SK-N-DZ (cell line): ENCODE measurements around the gene KMT2C.

Experiments used
- DNase-seq: peaks from one replicate; pipeline ENCODE4 v3.0.0-alpha.2; 2015; ENCODE audit warnings: low spot score

Gene KMT2C

GRCh38 chr7:152142976-152143595 lies 292.7 kb downstream of the KMT2C start:
- DNase-seq: peak; percentile 86

DNA sequence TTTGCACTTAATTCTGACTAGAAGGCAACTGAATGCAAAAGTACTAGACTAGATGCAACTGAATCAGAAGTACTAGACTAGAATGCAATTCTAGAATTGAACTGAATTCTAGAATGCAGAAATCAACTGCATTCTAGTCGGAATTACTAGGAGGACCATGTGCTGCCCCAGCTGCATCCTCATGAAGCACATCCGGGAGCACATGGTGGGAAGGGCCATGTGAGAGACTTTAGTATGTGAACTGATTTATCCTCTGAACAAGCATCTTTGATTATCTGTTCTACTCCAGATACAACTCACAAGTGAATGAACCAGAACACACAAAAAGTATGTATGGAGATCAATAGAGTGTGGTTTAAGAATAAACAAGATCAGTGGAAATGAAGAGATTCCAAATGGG lies 295.2 kb downstream of the KMT2C start:
- DNase-seq: no peak

DNA sequence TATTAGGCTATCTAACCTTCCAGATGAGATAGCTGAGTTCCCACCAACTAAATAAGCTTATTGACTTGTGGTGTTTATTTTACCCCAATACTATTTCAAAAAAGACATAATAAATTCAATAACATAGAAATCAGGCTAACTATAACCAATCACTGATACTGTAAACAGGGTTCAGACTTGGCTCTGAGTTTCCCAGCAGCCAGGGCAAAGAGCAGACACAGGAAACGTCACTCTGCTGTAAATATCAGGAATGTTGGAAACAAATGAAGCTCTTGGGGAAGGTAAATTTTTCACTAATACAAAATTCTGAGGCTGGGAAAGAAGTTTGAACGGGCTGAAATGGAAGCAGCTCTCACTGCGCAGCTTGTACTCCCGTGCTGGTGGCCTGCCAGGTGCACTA lies 295.7 kb downstream of the KMT2C start:
- DNase-seq: no peak

GRCh38 chr7:152137476-152138025 lies 298.3 kb downstream of the KMT2C start:
- no peak for DNase-seq

DNA sequence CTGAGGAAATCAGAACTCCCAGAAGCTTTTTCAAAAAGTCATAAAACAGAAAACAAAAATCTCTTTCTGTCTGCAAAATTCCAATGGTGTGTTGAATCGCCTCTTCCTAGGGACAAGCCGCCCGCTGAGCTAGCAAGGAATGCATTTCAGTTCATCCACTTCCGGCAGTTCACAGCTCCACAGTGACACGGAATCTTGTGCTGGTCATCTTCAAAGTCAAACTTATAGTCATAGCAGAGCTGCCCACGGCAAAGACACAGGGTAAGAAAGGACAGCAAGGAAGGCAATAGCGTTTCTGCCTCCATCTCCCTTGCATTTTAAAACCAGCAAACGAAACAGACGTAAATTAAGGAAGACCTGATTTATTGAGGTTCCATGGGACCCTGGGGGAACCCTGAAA lies 299.1 kb downstream of the KMT2C start:
- no peak for DNase-seq

DNA sequence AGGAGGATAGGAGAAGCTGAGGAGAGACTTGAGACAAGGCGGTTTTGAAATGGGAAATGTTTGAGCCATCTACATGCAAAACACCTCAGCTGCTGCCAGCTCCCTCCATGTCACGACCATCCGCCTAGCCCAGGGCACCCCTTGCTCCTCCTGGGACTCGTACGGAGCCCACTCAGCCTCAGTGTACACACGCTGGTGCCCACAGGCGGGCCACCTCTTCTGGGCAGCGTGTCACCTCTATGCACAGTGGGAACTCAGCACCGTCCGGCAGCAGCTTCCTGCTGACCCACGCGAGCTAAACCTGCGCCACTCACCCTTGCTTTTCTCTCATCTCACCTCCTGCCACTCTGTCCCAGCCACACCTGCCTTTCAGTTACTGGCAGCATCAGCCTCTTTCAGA lies 302.0 kb downstream of the KMT2C start:
- DNase-seq: no peak

- DNase-seq: no peak
Measured at GRCh38 chr7:152132812-152133211, 303.0 kb downstream of the KMT2C start.

DNA sequence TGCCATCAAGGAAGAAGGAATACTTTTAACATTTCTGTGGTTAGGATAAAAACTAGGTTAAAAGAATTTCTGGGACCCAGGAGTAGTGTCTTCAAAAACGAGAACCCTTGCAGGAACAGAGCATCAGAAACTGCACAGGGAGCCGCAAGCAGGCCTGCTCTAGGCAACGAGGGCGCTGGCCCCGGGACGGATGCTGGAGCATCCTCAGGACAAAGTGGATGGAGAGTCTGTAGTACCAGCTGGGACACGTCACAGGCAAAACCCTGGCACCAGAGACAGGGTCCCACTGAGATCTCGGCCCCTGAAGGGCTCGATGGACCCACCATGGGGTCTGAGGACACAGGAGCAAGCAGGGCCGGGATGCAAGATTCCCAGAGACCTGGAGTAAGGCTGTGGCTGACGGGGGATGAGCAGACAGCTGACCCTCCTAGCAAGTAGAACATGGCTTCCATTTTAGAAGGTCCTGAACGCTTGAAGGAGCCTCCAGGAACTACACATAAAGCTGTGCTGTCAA lies 303.8 kb downstream of the KMT2C start:
- DNase-seq: no peak

GRCh38 chr7:152130658-152131590 lies 304.9 kb downstream of the KMT2C start:
- no peak for DNase-seq

DNA sequence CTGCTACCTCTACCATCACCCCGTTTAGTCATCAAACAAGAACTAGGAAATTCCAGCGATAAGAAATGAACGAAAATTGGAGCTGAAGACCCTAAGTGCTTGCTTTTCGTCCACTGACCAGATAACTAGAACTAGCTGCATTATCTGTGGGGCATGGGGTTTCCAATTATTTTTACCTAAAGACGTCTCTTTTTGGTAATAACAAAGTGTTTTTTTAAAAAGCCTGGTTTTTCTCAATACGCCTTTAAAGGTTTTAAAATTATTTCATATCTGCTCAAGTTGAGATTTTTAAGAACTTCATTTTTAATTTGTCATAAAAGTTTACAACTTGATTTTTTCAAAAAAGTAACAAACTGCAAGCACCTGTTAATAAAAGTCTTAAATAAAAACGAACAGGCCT lies 306.1 kb downstream of the KMT2C start:
- DNase-seq: no peak

DNA sequence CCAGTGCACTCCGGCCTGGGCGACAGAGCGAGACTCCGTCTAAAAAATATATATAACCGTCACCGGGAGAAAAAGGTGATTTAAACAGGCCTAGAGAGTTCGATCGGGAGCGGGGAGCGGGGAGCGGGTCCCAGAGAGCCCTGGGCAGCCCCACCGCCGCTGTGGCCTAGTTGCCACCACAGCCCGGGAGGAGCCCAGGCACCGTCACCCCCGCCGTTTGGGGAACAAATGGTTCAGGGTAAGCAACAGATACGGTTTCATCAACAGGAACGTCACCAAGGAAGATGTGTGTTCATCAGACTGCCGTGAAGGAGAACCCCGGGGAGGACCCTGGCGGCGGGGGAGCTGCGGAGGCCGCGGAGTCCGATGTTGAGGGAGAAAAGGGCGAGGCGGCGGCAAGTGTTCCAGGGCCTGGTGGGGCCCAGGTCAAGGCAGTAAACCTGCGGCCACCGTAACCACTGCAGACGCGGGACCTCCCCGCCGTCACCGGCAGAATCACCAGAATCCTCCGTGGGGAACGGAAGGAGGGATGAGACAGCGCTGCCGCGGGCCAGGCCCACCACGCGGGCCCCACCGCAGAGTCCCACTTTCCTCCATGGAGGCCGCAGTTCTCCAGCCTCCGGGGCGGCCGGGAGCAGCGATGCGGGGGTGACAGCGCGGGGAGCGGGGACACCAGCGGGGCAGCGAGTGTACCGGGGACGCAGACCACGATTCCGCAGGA lies 306.9 kb downstream of the KMT2C start:
- DNase-seq: no peak

GRCh38 chr7:152128252-152128651 lies 307.6 kb downstream of the KMT2C start:
- DNase-seq: no peak

DNA sequence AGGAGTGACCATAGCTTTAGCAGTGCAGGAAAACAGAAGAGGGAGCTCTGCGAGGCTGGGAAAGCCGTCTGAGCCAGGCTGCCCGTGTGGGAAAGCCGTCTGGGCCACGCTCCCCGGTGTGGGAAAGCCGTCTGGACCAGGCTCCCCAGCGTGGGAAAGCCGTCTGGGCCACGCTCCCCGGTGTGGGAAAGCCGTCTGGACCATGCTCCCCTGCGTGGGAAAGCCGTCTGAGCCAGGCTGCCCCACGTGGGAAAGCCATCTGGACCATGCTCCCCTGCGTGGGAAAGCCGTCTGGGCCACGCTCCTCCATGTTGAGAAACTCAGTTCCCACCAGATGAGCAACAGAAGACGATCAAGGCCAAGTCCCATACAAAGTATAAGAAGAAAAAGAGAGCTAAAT lies 308.6 kb downstream of the KMT2C start:
- DNase-seq: no peak

- DNase-seq: no peak
Measured at GRCh38 chr7:152126741-152127140, 309.1 kb downstream of the KMT2C start.

DNA sequence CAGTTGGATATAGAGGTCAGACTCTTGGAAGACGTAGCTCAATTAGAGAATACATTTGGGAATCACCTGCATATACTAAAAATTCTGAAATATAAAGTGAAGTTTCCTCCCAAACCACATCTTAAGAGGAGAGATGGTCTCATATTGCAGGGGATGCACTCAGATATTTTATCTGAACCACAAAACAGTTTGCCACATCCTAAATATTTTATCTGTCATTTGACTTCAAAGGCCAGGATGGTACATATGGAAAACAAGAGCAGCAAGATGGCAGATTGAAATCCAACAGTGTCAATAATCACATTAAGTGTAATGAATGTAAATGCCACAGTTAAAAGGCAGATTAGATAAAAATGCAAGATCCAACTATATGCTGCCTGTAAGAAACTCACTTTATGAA lies 313.3 kb downstream of the KMT2C start:
- no peak for DNase-seq

DNA sequence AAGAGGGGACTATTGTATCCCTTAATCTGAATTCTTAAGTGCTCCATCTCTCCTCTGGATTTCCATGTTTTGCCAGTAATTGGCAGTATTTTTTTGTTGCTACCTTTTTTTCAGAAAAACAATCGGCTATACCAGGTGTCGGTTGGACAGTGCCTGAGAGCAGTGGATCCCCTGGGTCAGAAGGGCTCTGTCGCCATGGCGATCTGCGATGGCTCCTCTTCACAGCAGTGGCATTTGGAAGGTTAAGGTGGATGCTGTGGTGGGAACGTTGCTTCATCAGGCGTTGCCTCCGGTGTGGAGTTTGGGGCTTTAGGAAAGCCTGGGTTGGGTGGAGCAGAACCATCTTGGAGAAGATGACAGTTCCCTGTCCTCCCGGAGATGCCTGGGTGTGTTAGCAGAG lies 314.4 kb downstream of the KMT2C start:
- DNase-seq: no peak

- no peak for DNase-seq
Measured at GRCh38 chr7:152120776-152121175, 315.0 kb downstream of the KMT2C start.

DNA sequence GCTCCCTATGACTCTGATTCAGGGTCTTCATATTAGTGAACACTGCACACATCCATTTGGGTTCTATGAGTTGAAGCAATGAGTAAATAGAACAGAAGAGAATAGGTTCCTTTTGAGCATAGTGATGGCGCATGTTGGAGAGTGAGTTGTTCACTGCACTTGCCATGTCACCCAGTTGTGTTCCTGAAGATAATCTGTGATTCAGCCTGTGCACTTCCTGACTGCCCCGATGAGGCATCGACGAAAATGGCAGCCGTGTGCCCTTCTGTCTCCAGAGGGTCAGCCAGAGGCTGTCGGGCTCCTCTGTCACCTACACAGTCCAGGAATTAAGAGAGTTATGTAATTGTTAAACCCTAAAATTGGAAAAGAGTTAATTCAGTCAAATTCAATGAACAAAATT lies 315.6 kb downstream of the KMT2C start:
- no peak for DNase-seq

DNA sequence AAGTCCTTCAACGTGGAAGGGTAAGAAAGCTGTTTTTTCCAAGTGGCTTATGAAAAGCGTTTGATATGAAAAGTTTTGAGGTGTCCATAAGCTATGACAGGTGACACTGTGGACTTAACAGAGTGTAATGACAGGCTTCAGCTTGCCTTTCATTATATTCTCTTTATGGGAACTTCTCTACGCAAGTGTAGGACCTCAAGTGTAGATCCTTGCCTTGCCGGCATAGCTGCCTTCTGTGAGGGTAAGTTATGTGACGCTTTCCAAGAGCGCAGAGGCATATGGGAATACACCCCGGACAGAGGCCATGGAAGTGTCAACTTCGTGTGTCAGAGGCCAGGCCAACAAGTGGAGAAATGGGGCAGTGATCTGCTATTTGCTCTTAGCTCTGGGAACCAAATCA lies 318.4 kb downstream of the KMT2C start:
- DNase-seq: no peak

- DNase-seq: no peak
Measured at GRCh38 chr7:152115021-152115718, 320.6 kb downstream of the KMT2C start.

DNA sequence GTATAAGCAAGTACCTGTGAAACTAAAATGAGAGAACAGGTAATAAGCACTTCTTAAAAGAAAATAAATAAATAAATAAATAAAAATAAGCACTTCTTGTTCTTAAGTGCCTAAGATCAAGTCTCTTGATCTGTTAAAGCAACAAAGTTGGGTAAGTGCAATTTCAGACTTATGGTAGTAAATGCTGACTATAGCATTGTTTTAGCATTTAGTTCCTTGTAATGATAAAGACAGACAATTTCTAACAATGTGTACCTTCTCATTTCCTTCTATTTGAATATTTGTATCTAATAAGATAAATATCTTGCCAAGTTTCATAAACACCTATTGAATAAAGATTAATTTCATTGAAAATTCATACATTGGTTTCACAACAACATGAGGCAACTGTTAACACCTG lies 323.0 kb downstream of the KMT2C start:
- no peak for DNase-seq
